Measurements from ENCODE around the gene NPTX1.

DNA sequence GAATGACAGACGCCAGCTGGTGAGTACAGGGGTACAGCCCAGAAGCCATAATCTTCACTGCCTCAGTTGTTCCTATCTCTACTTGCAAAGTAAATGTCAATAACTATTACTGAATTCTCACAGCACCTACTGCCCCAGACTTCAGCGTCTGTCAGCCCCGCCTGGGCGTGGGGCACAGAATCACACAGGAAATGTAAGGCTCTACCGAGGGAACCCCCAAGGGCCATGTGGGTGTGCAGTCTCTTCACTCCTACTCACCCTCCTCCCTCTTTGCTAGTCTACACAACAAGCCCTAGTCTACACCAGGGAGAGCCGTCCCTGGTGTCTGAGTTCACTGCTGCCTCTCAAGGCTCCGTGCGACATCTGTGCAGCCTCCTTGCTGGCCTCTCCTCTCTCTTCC, 4.5 kb downstream of the NPTX1 start:
- no peak for TF ChIP-seq POLR2A (IDR thresholded peaks at IDR 0.05)
- TF ChIP-seq, protein P1, sequence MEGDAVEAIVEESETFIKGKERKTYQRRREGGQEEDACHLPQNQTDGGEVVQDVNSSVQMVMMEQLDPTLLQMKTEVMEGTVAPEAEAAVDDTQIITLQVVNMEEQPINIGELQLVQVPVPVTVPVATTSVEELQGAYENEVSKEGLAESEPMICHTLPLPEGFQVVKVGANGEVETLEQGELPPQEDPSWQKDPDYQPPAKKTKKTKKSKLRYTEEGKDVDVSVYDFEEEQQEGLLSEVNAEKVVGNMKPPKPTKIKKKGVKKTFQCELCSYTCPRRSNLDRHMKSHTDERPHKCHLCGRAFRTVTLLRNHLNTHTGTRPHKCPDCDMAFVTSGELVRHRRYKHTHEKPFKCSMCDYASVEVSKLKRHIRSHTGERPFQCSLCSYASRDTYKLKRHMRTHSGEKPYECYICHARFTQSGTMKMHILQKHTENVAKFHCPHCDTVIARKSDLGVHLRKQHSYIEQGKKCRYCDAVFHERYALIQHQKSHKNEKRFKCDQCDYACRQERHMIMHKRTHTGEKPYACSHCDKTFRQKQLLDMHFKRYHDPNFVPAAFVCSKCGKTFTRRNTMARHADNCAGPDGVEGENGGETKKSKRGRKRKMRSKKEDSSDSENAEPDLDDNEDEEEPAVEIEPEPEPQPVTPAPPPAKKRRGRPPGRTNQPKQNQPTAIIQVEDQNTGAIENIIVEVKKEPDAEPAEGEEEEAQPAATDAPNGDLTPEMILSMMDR (IDR thresholded peaks at IDR 0.05) = no peak
- TF ChIP-seq POLR2AphosphoS5 (IDR thresholded peaks at IDR 0.05) = no peak
- no peak for TF ChIP-seq EP300 (IDR thresholded peaks at IDR 0.05)

All from gastroesophageal sphincter (tissue), 3 donors.